ENCODE results near the gene ESF1.

- TF ChIP-seq CTCF (IDR thresholded peaks at IDR 0.05) (no peak), POLR2A (IDR thresholded peaks at IDR 0.05) (no peak)
Measured at GRCh38 chr20:13817342-13817741, 32.6 kb upstream of the ESF1 start.

Measured in adrenal gland (tissue), 5 donors.